Stimulated activated CD4-positive, alpha-beta T cell treated with anti-CD3 and anti-CD28 coated beads, Interleukin-1b, Interleukin-23, amount 100 ng/mL, for 1 hour (primary cell): Measurements from ENCODE around the gene HSPBAP1.
"Not testable (repeated sequence)": the region's sequence is repeated elsewhere in the genome, so short reads cannot be mapped to it uniquely, and the experiment has no call there.

Experiments
- DNase-seq, 2 donors: peaks; one replicate each; pipeline ENCODE4 v3.0.0-alpha.2; 2020; ENCODE audit warnings: low read depth in 2 of 2

Gene HSPBAP1

GRCh38 chr3:122785231-122785630 is 8.4 kb downstream of the HSPBAP1 start:
- no peak for DNase-seq

- DNase-seq, result no peak
Observed at GRCh38 chr3:122784436-122784835, 9.2 kb downstream of the HSPBAP1 start.

GRCh38 chr3:122782804-122783203 is 10.8 kb downstream of the HSPBAP1 start:
- no peak for DNase-seq

GRCh38 chr3:122777563-122777962 is 16.1 kb downstream of the HSPBAP1 start:
- no peak for DNase-seq

- DNase-seq, result no peak
Observed at GRCh38 chr3:122776675-122777468, 16.8 kb downstream of the HSPBAP1 start.

GRCh38 chr3:122774564-122774963 is 19.1 kb downstream of the HSPBAP1 start:
- DNase-seq, result no peak

- no peak for DNase-seq
Observed at GRCh38 chr3:122773944-122774509, 19.6 kb downstream of the HSPBAP1 start.

GRCh38 chr3:122772827-122773226 is 20.8 kb downstream of the HSPBAP1 start:
- no peak for DNase-seq

GRCh38 chr3:122770521-122771202 is 23.0 kb downstream of the HSPBAP1 start:
- no peak for DNase-seq

- DNase-seq, result no peak
Observed at GRCh38 chr3:122767540-122768372, 25.9 kb downstream of the HSPBAP1 start.

GRCh38 chr3:122766430-122766829 is 27.2 kb downstream of the HSPBAP1 start:
- DNase-seq, result no peak

GRCh38 chr3:122760453-122761271 is 33.0 kb downstream of the HSPBAP1 start:
- no peak for DNase-seq

- no peak for DNase-seq
Observed at GRCh38 chr3:122758877-122759560, 34.6 kb downstream of the HSPBAP1 start.

- no peak for DNase-seq
Observed at GRCh38 chr3:122755491-122755890, 38.1 kb downstream of the HSPBAP1 start.

GRCh38 chr3:122754929-122755328 is 38.7 kb downstream of the HSPBAP1 start:
- no peak for DNase-seq

- no peak for DNase-seq
Observed at GRCh38 chr3:122748347-122748746, 45.3 kb downstream of the HSPBAP1 start.

- DNase-seq, result not testable (repeated sequence)
Observed at GRCh38 chr3:122747295-122747694, 46.3 kb downstream of the HSPBAP1 start.

- DNase-seq, result no peak
Observed at GRCh38 chr3:122745369-122746021, 48.1 kb downstream of the HSPBAP1 start.

GRCh38 chr3:122743581-122744120 is 50.0 kb downstream of the HSPBAP1 start:
- DNase-seq, result no peak

GRCh38 chr3:122742234-122742633 is 51.4 kb downstream of the HSPBAP1 start:
- no peak for DNase-seq
